Activated effector memory CD4-positive, alpha-beta T cell treated with Interleukin-2 at 50 U/mL for 16 hours (primary cell): ENCODE results near the gene ABTB1.

Source experiments
- DNase-seq: peaks from one replicate; pipeline ENCODE4 v3.0.0-alpha.2; 2020

Gene ABTB1

GRCh38 chr3:127722091-127722784 lies 49.5 kb downstream of the ABTB1 start:
- no peak for DNase-seq

- no peak for DNase-seq
Observed at GRCh38 chr3:127723011-127723567, 50.3 kb downstream of the ABTB1 start.

- DNase-seq, result no peak
Observed at GRCh38 chr3:127726894-127727293, 54.1 kb downstream of the ABTB1 start.

GRCh38 chr3:127728417-127729015 lies 55.8 kb downstream of the ABTB1 start:
- no peak for DNase-seq

- DNase-seq, result no peak
Observed at GRCh38 chr3:127729556-127730056, 56.9 kb downstream of the ABTB1 start.

GRCh38 chr3:127730171-127730570 lies 57.4 kb downstream of the ABTB1 start:
- no peak for DNase-seq
